ENCODE results near the gene PPP1R15B. TPM values are rescaled to one million over a fixed set of nuclear protein-coding genes. Genes with fewer than 3 reads are reported as not detected.

PPP1R15B gene
- total RNA-seq, 1 experiment from 2014 or later: 40.7 TPM

- DNase-seq (ENCODE audit: low spot score): no peak
Observed at GRCh38 chr1:204401730-204402129, 9.9 kb downstream of the PPP1R15B start.

GRCh38 chr1:204400882-204401510, 10.6 kb downstream of the PPP1R15B start:
- no peak for DNase-seq (ENCODE audit: low spot score)

DNA sequence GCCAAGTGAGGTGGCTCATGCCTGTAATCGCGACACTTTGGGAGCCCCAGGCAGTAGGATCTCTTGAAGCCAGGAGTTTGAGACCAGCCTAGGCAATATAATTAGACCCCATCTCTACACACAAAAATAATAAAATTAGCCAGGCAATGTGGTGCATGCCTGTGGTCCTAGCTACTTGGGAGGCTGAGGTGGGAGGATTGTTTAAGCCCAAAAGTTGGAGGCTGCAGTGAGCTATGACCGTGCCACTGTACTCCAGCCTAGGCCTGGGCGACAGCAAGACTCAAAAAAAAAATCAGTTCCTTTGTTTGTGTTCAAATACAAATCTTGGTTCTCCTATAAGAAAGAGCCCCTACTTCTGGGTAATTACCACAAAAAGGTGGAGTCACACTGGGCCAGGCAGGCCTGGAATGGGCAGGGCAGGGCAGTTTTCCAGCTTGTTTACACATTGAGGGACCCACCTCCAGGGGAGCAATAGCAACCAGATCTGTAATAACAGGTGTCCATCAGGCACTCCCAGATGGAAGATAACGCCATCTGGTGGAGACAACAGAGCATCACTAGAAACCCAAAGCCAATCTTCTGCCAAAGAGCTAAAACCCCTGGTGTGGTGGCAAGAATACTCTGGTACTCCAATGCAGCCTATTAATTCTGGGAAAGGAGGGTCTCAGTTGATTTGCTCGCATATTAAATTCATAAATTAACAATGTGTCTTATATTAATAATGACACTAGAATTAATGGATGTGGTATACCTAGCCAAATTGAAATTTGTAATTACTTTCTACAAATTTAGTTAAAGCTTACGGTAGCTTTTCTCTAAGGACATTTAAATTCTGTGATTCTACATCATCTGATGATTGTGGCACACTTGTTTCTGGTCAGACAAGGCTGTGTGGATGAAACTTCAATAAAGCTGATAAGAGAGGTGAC, 13.2 kb downstream of the PPP1R15B start:
- peak; percentile 95 for DNase-seq (ENCODE audit: low spot score)

DNA sequence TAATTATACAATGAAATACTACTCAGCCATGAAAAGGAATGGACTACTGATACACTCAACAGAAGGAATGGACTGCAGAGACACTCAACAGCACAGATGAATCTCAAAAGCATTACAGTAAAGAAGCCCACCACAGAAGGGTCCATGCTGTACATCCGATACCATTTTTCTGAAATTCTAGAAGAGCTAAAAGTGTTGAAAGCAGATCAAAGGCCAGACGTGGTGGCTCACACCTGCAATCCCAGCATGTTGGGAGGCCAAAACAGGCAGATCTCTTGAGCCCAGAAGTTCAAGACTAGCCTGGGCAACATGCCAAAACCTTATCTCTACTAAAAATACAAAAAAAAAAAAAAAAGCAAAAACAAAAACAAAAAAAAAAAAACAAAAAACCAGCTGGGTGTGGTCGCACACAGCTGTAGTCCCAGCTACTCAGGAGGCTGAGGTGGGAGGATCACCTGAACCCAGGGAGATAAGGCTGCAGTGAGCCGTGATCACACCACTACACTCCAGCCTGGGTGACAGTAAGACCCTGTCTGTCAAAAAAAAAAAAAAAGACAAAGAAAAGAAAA, 15.5 kb downstream of the PPP1R15B start:
- DNase-seq (ENCODE audit: low spot score): no peak

DNA sequence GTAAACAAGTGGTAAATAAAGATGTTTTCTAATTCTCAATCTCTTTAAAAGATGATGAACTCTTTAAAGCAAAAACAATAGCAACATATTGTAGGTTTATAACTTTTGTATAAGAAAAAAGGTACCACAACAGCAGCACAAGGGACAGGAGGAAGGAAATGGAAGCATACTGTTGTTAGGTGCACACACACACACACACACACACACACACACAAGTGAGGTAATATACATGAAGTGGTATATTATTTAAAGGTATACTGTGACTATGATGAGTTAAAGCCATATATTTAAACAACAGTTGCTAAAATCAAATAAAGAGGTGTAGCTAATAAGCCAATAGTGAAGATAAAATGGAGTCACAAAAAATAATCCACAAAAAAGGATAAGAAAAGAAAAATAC, 20.0 kb downstream of the PPP1R15B start:
- DNase-seq (ENCODE audit: low spot score): no peak

- no peak for DNase-seq (ENCODE audit: low spot score)
Observed at GRCh38 chr1:204390751-204391466, 20.7 kb downstream of the PPP1R15B start.

DNA sequence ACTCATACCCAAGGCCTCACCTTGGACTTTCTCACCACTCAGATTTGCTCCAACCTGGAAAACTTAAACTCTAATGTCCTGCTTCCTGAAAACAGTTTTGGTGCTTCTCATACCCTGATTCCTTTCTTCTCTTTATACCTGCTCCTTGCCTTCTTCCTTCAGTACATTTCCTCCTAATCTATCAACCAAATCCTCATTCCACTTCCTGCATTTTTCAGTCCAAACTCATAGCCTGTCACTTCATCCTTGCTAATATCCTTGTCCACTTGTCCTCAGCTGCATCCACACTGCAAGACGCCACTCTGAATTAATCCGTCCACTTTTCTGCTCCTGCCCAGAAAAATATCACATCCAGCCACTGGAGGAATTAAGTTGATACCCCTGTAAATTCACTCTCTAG, 25.9 kb downstream of the PPP1R15B start:
- no peak for DNase-seq (ENCODE audit: low spot score)

DNA sequence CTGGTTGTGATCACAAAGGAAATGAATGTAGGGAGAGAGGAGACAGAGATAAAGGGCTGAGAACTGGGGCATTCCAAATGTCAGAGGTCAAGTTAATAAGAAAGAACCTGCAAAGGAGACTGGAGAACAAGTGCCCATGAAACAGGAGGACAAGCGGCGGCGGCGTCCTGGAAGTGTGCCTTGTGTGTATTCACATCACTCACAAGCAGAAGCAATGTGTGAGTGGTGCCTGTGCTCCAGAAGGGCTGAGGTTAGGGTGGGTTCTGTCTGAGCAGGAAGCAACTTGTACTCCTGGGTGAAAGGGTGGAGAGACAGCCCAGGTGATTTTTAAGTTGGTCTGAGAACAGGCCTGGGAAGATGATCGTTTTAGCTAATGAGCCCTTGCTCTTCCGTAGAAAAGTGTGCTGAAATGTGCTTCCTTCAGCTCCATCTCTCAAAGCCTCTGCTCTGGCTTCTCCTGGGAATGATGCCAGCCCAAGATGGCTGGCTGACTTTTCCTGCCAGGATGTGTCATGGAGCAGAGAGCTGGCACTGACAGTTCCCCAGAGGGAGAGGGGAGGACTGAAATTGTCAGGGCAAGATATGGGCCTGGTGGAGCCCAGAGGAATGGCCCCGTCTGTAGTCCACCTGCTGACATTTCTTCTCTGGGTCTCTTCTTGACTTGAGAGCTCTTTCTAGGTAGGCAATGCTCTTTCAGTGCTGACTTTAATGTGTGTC, 26.8 kb downstream of the PPP1R15B start:
- DNase-seq (ENCODE audit: low spot score): peak; percentile 45

DNA sequence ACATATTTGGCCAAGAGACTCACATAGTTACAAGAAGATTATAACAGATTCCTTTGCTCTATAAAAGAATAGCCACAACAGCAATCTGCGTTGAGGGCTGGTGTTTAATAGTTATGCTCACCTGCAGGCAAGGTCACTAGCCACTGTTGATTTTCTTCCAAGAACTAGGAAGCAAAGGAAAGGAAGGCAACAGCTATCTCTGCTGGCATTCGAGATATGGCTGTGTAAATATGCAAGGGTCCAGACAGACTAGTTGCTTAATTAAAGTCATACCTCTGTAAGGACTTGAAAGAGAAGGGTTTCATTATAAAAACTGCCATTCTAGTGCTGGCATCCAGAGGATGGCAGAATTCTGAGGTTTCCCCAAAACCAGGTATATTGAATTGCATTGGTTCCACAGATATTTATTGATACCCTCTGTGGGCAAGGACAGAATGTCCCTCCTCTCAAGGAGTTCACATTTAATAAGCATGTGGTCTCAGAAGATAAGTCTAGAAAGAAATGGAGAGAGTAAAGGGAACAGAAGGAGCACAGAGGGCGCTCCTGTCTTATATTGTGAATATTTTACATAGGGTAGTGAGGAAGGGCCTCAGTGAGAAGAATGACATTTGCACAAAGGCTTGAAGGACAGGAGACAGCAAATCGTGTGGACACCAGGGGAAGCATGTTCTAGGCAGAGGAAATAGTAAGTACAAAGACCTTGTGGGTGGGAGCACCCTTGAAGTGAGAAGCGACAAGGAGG, 28.3 kb downstream of the PPP1R15B start:
- DNase-seq (ENCODE audit: low spot score): no peak

DNA sequence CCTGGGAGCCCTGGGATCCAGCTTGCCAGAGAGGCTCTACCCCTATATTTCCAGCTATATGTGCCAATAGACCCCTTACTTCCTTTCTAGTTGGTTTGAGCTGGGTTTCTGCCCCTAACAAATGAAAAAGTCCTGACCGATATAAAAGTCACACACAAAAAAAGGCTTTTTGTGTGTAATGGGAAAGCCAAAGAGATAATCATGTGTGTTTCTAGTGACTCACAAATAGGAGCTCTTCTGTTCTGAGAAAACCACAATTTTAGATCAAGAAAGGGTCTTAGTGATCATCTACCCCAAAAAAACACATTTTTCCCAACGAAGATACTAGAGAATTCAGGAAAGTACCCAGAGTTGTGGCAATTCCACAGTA, 28.9 kb downstream of the PPP1R15B start:
- DNase-seq (ENCODE audit: low spot score): no peak

GRCh38 chr1:204380293-204380831, 31.3 kb downstream of the PPP1R15B start:
- DNase-seq (ENCODE audit: low spot score): no peak

- DNase-seq (ENCODE audit: low spot score): peak; percentile 79
Observed at GRCh38 chr1:204377800-204378668, 33.6 kb downstream of the PPP1R15B start.

DNA sequence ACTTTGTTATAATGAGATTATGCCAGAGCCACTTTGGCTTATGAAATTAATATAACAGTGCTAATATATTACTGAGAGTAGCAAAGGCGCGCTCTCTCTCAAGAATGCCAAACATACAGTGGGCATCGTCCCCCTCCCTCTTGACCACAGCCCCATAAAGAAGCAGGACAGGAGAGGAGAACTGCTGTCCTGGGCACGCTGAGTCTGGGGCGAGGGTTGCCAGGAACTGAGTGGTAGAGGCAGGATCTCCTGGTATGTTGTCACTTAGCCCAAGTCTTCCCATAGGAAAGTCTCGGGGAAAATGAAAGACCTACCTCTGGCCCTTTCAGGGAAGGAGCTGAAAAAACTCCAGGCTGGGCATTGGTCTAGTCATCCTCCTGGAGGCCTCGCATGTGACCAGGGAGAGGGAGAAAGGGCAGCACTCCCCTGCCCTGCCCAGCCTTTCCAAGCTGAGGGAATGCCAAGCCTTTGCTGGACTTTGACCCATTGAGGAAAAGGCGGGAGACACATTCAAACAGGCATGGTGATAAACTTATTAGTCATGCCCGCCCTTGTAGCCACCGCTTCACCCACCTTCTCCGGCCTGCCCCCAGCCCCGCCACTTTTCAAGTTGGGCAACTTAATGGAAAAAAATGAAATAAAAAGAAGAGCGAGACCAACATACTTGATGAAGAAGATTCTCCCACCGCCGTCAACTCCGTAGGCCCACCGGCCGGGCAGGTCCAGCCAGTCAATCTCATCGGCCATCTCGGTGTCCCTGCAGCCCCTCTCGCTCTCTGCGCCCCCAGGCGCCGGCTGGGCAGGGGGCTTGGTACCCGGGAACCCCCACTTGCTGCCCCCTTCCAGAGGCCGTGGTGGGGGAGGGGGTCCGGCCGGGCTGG, 34.5 kb downstream of the PPP1R15B start:
- peak; percentile 96 for DNase-seq (ENCODE audit: low spot score)

- no peak for DNase-seq (ENCODE audit: low spot score)
Observed at GRCh38 chr1:204376465-204376864, 35.2 kb downstream of the PPP1R15B start.

- DNase-seq (ENCODE audit: low spot score): no peak
Observed at GRCh38 chr1:204373911-204374310, 37.7 kb downstream of the PPP1R15B start.

GRCh38 chr1:204370176-204370575, 41.4 kb downstream of the PPP1R15B start:
- no peak for DNase-seq (ENCODE audit: low spot score)

DNA sequence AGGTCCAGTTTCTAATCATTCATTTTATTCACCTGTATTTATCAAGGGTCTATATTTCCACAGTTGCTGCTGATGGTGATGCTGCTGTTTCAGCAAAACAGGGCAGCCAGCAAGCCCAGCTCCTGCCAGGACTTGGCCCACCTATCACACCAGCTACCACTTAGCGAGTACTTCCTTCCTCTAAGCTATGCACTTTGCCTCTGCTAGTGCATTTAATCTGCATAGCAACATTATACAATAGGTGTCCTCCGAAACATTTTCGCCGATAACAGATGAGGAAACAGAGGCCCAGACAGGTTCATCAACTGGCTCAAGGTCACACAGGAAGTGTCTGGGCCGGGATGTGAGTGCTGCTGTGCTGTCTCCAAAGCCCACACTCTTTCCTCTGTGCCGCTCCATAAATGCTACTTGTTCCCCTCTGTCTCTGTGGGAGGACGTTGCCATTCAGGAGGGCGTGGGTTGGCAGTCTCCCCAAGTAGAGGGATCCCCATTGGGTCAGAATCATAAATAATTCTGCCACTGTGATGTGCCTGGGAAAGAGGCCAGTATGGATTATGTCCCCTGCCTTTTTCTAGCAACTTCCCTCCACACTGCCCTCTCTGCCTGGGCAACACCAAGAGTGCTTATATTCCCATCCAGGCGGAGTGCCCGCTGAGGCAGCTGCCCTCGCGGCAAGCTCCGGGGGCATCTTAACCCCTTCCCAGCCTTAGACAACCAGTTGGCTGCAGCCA, 42.5 kb downstream of the PPP1R15B start:
- DNase-seq (ENCODE audit: low spot score): no peak

GRCh38 chr1:204367956-204368355, 43.7 kb downstream of the PPP1R15B start:
- DNase-seq (ENCODE audit: low spot score): no peak

Measured in HT-29 (cell line).